K562 (cell line): ENCODE results near the gene CCDC102B. TPM values are rescaled to one million over a fixed set of nuclear protein-coding genes. Genes with fewer than 3 reads are reported as not detected.

ENCODE experiments used
- C11orf30 ChIP-seq: fragments of 450-650 bp; IDR thresholded peaks from 2 replicates; pipeline ENCODE4 v1.6.1; 2016; ENCODE audit warnings: low read depth, mild to moderate bottlenecking
- polyA plus RNA-seq, 8 experiments: library from polyadenylated mRNA; depleted of rRNA in 4 of 8; stranded (reverse) in 5 of 8; unstranded in 3 of 8; fragments of >200 nt; fragmentation: Nextera tagmentation in 2 of 8; fragmentation: Illumina TruSeq in 1 of 8; extraction: Ambion mirVana in 2 of 8; extraction: Trizol in 1 of 8; gene quantifications; 2 replicates each; pipeline versions ENCODE4 v1.2.1 to v1.2.3, GENCODE V29; 2011 to 2014; ENCODE audit warnings: inconsistent platforms in 1 of 8, missing spikeins in 1 of 8
- total RNA-seq, 7 experiments: library from RNA; depleted of rRNA in 6 of 7; stranded (reverse); fragments of >200 nt in 6 of 7; fragmentation: Illumina TruSeq in 2 of 7; extraction: Trizol in 2 of 7; gene quantifications; 2 replicates each; pipeline versions ENCODE4 v1.2.1 to v1.2.3, GENCODE V29; 2011 to 2021; ENCODE audit warnings: low replicate concordance in 1 of 7
- TF ChIP-seq, protein P1 (sequence below): fragments of 450-650 bp; IDR thresholded peaks from 2 replicates; pipeline ENCODE4 v1.6.1; 2016; ENCODE audit warnings: low read depth
- TF ChIP-seq, protein P2 (sequence below): fragments of 450-650 bp; formaldehyde crosslinking; IDR thresholded peaks from 2 replicates; pipeline ENCODE4 v1.4.0; 2022; ENCODE audit warnings: mild to moderate bottlenecking, moderate library complexity
- TF ChIP-seq, protein P3 (sequence below): IDR thresholded peaks from 2 replicates; pipeline ENCODE4 v1.6.1; 2011; ENCODE audit warnings: borderline replicate concordance, low read depth, mild to moderate bottlenecking, moderate library complexity, low read length; ENCODE audit not compliant: insufficient read depth, poor library complexity, severe bottlenecking

CCDC102B gene
- total and polyA plus RNA-seq, 9 of the 15 experiments (the other 6 are each of a cell fraction or from before 2014, with no cell fraction given), result 0.18 to 1.5 (median 0.73) TPM

DNA sequence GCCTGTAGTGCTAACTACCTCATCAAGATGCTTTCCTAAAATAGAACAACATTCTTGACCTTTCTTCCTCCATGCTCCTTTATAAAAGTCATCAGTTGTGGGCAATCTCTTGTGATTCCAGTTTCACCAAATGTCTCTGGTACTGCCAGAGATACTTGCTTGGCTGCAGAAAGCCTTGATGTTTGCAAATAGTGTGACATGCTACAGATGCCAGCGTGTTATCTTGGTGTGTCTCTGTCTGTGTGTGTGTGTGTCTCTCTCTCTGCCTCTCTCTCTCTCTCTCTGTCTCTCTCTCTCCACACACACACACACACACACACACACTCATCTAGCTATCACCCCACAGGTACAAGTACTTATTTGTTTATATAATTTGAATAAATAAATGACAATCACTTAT lies 146.9 kb downstream of the CCDC102B start (continued):
- TF ChIP-seq, protein P1, sequence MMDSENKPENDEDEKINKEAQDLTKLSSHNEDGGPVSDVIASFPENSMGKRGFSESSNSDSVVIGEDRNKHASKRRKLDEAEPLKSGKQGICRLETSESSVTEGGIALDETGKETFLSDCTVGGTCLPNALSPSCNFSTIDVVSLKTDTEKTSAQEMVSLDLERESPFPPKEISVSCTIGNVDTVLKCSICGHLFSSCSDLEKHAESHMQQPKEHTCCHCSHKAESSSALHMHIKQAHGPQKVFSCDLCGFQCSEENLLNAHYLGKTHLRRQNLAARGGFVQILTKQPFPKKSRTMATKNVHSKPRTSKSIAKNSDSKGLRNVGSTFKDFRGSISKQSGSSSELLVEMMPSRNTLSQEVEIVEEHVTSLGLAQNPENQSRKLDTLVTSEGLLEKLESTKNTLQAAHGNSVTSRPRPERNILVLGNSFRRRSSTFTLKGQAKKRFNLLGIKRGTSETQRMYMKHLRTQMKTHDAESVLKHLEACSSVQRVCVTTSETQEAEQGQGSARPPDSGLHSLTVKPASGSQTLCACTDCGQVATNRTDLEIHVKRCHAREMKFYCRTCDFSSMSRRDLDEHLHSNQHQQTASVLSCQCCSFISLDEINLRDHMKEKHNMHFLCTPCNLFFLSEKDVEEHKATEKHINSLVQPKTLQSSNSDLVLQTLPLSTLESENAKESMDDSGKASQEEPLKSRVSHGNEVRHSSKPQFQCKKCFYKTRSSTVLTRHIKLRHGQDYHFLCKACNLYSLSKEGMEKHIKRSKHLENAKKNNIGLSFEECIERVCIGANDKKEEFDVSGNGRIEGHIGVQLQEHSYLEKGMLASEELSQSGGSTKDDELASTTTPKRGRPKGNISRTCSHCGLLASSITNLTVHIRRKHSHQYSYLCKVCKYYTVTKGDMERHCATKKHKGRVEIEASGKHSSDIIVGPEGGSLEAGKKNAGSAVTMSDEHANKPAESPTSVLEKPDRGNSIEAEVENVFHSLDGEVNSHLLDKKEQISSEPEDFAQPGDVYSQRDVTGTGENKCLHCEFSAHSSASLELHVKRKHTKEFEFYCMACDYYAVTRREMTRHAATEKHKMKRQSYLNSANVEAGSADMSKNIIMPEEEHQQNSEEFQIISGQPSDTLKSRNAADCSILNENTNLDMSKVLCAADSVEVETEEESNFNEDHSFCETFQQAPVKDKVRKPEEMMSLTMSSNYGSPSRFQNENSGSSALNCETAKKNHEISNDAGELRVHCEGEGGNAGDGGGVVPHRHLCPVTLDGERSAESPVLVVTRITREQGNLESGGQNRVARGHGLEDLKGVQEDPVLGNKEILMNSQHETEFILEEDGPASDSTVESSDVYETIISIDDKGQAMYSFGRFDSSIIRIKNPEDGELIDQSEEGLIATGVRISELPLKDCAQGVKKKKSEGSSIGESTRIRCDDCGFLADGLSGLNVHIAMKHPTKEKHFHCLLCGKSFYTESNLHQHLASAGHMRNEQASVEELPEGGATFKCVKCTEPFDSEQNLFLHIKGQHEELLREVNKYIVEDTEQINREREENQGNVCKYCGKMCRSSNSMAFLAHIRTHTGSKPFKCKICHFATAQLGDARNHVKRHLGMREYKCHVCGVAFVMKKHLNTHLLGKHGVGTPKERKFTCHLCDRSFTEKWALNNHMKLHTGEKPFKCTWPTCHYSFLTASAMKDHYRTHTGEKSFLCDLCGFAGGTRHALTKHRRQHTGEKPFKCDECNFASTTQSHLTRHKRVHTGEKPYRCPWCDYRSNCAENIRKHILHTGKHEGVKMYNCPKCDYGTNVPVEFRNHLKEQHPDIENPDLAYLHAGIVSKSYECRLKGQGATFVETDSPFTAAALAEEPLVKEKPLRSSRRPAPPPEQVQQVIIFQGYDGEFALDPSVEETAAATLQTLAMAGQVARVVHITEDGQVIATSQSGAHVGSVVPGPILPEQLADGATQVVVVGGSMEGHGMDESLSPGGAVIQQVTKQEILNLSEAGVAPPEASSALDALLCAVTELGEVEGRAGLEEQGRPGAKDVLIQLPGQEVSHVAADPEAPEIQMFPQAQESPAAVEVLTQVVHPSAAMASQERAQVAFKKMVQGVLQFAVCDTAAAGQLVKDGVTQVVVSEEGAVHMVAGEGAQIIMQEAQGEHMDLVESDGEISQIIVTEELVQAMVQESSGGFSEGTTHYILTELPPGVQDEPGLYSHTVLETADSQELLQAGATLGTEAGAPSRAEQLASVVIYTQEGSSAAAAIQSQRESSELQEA, result no peak
- TF ChIP-seq, protein P2, sequence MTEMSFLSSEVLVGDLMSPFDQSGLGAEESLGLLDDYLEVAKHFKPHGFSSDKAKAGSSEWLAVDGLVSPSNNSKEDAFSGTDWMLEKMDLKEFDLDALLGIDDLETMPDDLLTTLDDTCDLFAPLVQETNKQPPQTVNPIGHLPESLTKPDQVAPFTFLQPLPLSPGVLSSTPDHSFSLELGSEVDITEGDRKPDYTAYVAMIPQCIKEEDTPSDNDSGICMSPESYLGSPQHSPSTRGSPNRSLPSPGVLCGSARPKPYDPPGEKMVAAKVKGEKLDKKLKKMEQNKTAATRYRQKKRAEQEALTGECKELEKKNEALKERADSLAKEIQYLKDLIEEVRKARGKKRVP (CRISPR knock-in tag), result no peak
- no peak for TF ChIP-seq C11orf30
- TF ChIP-seq, protein P3, sequence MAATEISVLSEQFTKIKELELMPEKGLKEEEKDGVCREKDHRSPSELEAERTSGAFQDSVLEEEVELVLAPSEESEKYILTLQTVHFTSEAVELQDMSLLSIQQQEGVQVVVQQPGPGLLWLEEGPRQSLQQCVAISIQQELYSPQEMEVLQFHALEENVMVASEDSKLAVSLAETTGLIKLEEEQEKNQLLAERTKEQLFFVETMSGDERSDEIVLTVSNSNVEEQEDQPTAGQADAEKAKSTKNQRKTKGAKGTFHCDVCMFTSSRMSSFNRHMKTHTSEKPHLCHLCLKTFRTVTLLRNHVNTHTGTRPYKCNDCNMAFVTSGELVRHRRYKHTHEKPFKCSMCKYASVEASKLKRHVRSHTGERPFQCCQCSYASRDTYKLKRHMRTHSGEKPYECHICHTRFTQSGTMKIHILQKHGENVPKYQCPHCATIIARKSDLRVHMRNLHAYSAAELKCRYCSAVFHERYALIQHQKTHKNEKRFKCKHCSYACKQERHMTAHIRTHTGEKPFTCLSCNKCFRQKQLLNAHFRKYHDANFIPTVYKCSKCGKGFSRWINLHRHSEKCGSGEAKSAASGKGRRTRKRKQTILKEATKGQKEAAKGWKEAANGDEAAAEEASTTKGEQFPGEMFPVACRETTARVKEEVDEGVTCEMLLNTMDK, result no peak
